Stimulated activated CD4-positive, alpha-beta T cell treated with anti-CD3 and anti-CD28 coated beads, Interleukin-1b, Interleukin-23, amount 100 ng/mL, for 24 hours (primary cell): ENCODE data around the gene HDDC3.

Experiments
- DNase-seq, 4 experiments: peaks; one replicate each; pipeline ENCODE4 v3.0.0-alpha.2; 2020; ENCODE audit warnings: low read depth in 4 of 4, low spot score in 1 of 4

The HDDC3 gene

DNA sequence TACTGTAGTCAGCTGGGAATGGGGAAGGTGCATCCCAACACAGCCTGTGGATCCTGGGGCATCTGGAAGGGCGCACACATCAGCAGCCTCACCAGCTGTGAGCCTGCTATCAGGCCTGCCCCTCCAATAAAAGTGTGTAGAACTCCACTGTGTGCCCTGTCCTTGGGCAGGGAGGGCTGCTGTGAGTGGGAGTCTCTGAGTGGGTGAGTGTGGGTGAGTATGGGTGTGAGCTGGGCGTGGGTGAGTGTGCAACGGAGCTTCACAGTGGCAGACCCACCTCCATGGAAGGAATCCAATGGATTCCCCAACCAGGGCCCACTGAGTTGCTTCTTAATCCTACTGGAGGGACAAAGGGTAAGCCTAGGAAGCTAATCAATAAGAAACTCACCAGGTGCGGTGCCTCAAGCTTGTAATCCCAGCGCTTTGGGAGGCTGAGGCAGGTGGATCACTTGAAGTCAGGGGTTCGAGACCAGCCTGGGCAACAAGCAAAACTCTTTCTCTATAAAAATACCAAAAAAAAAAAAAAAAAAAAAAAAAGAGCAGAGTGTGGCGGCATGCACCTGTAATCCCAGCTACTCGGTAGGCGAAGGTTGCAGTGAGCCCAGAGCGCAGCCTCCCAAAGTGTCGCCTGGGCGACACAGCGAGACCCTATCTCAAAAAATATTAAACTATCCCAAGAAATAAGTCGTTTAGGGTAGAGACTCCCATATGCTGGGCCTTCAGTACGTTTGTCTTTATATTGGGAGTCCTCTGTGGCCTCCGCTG is 21.8 kb upstream of the HDDC3 start:
- no peak for DNase-seq

DNA sequence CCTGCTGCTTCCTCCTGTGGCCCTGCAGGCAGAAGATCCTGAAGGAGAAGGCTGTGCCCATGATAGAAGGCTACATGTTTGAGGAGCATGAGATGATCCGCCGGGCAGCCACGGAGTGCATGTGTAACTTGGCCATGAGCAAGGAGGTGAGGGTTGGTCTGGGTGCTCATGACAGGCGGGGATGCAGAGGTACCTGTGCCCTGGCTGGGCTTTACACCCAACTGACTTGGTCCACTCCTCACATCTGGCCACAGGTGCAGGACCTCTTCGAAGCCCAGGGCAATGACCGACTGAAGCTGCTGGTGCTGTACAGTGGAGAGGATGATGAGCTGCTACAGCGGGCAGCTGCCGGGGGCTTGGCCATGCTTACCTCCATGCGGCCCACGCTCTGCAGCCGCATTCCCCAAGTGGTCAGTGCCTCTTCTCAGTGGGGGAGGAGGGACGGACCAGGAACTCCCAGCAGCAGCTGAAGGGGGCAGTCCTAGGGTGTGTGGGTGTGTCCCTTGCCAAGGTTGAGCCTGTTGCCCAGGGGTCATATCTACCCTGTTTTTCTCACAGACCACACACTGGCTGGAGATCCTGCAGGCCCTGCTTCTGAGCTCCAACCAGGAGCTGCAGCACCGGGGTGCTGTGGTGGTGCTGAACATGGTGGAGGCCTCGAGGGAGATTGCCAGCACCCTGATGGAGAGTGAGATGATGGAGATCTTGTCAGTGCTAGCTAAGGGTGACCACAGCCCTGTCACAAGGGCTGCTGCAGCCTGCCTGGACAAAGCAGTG is 20.7 kb upstream of the HDDC3 start:
- DNase-seq, result no peak

DNA sequence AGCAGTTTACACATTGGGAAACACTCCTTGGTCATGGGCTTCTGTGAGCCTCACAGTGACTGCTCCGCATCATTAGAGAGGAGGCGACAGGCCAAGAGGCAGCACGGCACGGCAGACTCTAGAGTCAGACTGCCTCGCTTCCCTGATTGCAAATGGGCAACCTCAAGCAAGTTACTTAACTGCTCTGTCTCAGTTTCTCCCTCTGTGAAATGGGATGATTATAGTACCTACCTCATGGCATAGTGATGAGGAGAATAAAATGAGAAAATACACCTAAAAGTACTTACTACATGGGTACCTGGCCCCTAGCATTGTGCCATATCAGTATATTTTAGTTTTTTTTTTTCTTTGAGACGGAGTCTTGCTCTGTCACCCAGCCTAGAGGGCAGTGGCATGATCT is 18.3 kb upstream of the HDDC3 start:
- no peak for DNase-seq

DNA sequence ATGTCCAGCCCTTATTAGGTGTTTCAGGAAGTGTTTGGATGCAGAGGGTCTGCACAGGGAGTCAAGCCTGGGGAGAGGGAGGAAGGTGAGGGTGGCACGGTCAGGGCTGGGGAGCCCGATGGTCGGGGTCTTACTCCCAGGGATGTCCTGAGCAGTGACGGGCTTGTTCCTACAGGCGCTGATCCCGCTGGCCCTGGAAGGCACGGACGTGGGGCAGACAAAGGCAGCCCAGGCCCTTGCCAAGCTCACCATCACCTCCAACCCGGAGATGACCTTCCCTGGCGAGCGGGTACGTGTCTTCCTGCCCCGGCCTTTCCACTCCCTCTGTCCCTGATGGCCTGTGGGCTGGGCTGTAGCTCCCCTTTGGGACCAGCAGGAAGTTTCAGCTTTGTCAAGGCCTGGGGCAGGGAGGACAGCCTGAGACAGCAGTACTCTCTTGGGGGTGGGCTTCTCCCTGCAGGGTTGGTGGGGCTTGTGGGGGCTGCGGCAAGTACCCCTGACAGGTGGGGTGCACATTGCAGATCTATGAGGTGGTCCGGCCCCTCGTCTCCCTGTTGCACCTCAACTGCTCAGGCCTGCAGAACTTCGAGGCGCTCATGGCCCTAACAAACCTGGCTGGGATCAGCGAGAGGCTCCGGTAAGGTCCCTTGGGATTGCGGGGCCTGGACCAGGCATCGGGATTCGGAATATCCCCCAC is 17.8 kb upstream of the HDDC3 start:
- no peak for DNase-seq

DNA sequence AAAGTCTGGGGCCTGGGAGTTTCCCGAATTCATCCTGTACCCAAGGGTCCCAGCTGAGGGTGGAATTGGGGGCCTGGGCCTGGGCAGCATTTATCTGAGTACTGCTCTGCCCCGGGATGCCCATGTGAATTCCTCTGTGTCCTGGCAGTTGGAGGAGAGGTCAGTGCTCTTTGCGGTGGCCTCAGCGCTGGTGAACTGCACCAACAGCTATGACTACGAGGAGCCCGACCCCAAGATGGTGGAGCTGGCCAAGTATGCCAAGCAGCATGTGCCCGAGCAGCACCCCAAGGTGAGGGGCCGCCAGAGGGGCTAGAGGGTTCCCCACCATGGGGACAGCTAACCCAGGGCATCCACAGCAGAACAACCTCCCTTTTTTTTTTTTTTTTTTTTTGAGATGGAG is 16.2 kb upstream of the HDDC3 start:
- DNase-seq, result no peak

DNA sequence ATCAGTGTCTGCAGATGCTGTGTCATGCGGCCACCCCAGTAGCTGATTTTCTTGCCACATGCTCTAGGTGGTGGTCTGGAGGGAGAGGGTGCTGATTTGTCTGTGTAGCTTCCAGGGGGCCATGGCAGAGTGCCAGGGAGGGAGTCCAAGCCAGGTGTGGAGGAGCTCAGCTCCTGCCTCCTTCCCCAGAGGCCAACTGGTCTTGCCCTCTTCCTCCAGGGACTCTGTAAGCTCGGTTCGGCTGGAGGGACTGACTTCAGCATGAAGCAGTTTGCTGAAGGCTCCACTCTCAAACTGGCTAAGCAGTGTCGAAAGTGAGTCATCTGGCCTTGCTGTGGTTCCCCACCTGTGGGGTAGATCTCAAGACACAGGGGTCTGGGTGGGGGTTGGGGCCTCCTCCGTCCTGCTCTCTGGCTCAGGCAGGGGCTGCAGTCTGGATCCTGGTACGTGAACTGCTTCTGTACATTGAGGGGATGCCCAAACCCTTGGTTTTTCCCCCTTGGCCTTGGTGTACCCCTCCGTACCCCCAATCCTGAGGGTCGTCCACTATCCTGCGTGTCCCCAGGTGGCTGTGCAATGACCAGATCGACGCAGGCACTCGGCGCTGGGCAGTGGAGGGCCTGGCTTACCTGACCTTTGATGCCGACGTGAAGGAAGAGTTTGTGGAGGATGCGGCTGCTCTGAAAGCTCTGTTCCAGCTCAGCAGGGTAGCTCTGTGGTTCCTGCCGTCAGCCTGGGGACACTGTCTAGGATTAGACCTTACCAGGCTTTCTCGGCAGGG is 15.4 kb upstream of the HDDC3 start:
- DNase-seq, result no peak

DNA sequence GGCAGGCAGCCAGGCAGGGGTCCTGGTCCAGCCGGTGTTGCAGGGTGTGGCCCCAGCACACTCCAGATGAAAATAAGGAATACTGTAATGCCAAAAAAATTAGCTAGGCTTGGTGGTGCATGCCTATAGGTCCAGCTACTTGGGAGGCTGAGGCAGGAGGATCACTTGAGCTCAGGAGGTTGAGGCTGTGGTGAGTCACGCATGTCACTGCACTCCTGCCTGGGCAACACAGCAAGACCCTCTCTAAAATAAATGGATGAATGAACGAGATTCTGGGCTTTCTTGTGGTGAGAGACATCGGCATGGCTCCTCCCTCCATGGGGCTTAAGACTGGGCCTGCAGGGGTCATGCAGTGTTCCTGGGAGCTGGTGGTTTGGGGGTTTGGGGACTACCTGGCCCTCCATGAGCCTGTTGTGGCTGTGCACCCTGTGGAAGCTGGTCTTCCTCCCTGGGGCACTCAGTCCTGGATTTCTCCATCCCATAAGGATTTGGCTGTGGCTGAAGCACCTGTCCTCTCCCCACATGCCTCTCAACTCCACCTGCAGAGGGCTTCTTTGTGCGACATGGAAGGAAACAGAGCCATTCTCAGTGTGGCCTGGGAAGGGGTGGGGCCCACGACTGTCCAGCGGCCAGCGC is 14.7 kb upstream of the HDDC3 start:
- DNase-seq, result no peak

DNA sequence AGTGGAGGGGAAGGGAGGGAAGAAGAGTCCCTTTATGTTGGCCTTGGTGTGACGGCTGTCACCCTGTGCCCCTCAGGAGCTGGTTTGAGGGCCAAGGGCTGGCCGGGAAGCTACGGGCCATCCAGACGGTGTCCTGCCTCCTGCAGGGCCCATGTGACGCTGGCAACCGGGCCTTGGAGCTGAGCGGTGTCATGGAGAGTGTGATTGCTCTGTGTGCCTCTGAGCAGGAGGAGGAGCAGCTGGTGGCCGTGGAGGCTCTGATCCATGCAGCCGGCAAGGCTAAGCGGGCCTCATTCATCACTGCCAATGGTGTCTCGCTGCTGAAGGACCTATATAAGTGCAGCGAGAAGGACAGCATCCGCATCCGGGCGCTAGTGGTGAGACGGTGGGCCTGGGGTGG is 14.2 kb upstream of the HDDC3 start:
- no peak for DNase-seq

DNA sequence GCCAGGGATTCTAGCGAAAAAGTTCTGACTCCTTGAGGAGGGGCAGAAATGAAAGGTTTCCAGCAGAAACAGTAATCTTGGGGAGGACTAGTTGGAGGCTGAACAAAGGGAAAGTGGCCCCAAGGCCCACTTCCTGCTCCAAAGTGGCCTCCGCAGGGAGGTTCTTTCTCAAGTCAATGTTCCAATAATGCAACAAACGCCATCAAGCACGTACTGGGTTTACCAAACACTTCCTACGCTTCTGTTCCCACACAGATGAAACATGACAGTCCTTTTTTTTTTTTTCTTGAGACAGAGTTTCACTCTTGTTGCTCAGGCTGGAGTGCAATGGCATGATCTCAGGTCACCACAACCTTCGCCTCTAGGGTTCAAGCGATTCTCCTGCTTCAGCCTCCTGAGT is 12.7 kb upstream of the HDDC3 start:
- no peak for DNase-seq

DNA sequence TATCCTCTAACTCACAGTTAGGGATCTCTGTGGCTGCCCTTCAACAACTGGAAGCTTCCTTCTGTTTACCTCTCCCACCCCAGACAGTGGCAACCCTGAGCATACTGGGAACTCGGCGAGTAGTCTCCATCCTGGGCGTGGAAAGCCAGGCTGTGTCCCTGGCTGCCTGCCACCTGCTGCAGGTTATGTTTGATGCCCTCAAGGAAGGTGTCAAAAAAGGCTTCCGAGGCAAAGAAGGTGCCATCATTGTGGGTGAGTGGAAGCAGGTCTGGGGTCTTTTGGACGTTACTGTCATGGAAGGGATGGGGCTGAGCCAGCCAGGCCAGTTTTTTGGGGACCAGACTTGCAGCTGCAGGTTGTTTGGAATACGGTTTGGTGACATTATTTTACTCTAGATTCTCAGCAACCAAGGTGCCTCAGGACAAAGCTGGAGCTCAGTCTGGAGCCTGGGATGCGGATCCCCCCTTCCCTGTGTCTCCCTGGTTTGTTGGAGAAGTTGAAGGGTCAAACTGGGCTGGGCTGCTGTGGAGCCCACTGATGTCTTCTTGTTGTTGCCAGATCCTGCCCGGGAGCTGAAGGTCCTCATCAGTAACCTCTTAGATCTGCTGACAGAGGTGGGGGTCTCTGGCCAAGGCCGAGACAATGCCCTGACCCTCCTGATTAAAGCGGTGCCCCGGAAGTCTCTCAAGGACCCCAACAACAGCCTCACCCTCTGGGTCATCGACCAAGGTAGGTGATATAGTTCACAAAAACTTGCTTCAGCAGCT is 10.2 kb upstream of the HDDC3 start:
- DNase-seq, result no peak

DNA sequence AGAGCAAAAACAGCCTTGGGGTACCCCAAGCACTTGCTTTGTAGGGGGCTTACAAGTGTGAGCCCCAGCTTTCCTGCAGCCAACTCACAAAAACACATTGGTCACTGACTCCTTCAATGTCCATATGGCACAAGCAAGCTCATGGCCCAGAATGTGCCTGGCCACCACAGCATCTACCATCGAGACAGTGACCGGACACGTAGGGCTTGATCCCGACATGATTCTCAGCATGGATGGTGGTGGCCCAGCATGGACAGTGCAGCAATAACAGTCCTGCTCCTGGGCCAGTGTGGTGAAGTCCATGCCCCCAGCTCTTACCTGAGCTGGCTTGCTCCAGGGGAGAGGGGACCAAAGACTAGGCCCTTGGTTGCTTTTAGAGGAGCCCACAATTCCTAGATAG is 8.7 kb upstream of the HDDC3 start:
- DNase-seq, result no peak

DNA sequence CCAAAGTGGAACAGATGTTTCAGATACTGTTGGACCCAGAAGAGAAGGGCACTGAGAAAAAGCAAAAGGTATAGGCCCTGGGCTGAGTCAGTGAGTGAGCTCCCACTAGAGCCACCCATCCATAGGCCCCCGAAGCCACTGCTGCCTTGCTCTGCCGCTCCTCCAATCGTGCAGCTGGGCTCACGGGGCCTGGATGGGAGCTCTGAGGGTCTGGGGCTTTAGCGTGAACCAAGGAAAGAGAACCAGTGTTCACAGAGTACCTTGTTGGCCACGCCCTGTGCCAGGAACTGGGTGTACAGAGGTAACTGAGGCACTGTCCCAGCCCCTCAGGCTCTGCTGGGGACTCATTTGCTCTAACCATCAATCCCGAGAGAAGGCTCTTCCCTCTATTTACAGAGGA is 7.4 kb upstream of the HDDC3 start:
- DNase-seq, result no peak

DNA sequence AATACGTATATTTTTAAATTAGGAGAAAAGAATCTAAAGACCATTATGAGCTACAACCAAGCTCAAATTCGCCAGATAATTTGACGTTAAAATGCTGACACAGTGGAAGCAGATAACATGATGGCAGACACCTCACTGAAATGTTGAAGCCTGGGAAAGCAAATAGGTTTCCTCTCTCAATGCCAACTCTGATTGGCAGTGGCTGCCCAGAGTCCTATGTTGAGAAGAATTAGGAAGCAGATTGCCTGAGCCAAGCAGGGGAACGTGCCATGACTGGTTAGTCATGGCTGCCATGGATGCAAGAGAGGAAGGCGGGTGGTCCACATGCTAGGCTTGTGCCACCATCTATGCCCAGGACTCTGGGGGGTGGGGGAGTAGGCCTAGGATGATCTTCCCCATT is 5.9 kb upstream of the HDDC3 start:
- DNase-seq, result no peak

DNA sequence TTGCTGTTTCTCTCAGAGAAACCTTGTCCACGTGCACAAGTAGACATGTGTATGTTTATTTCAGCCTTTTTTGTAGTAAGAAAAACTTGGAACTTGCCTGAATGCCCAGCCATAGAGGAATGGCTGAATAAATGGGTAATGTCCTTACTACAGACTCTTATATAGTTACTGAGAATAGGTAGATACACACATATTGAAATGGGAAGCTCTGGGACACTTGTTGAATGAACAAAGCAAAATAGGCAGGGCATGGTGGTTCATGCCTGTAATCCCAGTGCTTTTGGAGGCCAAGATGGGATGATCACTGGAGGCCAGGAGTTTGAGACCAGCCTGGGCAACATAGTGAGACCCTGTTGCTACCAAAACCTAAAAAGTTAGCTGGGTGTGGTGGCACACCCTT is 4.5 kb upstream of the HDDC3 start:
- no peak for DNase-seq

DNA sequence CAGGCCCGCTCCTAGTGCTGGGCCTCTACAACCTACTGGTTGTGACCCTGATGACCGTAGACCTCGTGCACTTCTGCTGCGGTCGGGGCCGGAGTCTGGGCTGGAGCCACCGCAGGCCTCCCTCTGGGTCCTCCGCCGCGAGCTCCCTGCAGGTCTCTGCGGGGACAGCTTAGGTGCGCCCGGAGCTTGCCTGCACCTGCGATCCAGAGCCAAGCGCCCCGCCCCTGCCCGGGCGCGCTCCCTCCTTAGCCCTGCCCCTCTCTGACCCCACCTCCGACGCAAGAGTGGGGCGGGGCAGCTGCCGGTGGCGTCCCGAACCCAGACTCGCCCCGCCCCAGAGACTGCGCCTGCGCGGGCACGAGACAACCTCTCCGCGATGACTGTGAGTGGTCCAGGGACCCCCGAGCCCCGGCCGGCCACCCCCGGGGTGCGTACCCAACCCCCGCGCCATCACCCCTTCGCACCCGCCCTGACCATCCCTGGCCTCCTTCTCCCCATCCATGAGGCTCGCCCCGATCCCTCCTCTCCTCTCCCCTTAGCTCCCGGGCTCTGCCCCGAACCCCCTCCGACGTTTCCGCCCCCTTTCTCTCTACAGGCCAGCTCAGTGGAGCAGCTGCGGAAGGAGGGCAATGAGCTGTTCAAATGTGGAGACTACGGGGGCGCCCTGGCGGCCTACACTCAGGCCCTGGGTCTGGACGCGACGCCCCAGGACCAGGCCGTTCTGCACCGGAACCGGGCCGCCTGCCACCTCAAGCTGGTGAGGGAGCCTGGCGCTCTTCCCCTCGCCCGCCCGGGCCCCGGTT is 2.8 kb upstream of the HDDC3 start, which contains the start of gene UNC45A:
Gene UNC45A, plus strand, starts transcription at position 337 of the 803 bp plus-strand sequence. Its CDS starts 40 bp downstream, at position 377.
- peak; percentile 91 to 95 (median 94) for DNase-seq

DNA sequence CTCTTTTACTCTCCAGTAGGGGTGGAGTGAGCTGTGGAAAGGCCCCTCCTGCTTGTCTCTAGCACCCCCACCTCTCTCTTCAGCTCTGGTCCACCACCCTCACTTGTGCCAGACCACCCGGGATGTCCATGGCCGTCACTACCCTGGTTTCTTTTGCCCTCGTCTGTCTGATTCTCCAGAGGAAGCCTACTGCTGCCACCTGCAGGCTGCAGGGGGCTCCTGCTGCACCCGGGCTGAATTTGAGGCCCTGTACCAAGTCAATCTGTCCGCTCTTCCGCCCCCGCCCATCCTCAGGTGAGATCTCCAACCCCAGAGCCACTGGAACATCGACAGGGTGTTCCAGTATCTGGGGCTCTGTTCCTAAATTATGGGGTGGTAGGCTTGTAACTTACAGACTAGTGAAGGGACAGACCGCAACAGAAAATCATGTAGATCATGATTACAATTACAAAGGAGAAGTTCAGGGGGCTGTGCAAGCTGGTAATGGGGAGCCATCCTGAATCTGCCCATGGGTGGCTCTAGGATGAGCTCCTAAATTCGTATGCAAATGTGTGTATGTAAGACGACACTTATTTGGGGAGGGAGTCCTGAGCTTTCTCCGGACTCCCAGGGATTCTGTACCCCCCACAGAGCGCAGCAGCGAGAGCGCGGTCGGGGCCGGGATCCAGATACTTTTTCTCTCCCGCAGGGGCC is 2.1 kb upstream of the HDDC3 start:
- DNase-seq, result peak; percentile 62 to 88 (median 67)

DNA sequence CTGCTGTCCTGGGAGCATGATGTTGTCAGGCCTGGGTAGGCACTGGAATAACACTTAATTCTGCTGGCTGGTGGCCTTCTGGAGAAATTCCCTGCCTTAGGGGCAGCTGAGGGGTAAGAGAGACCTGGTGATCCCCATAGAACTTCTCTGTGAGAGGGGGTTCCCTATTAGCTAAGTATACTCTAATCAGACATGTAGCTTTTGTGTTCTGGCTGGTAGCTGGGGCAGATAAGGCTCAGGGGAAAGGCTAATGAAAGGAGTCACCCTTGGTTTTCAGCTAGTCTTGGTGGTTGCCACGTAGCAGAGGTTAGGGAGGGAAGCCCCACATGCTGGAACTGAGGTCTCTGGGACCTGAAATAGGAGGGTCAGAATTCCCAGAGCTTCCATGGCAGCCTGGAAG is 952 bp upstream of the HDDC3 start:
- DNase-seq, result no peak

DNA sequence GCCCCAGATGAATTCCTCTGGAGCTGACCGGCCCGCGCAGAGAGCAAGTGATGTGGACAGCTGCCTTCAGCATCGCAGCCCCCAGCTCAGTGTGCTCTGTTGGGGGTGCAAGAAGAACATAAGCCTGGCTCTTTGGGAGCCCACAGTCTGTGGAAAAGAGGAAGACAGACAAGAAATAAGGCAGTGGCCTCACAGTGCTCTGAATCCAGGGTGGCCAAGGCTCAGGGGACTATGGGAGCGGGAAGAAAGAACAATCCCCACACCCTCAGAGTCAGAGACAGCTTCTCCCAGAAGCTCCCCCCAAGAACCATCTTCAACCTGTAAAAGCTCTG is 277 bp upstream of the HDDC3 start:
- DNase-seq, result no peak

DNA sequence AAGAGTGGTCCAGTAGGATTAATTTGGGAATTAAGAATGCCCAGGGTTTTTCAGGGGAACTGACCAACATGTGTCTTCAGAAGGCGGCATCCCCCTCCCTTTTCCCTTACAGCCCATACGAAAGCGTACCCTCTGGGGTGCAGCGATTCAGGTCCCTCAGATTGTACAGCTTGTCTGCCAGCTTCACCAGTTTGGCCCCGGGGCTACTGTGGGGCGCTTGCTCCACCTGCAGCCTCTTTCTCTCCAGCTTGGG is 848 bp downstream of the HDDC3 start:
- DNase-seq, result no peak
